NCI-H2196 (cell line): ENCODE results near the gene POLA2.
"Not testable (repeated sequence)": the region's sequence is repeated elsewhere in the genome, so short reads cannot be mapped to it uniquely, and the experiment has no call there.

Experiments
- DNase-seq: peaks from one replicate; lab custom pipeline; 2025; ENCODE audit not compliant: unreplicated experiment; lab: John Stamatoyannopoulos, UW

Gene POLA2

DNA sequence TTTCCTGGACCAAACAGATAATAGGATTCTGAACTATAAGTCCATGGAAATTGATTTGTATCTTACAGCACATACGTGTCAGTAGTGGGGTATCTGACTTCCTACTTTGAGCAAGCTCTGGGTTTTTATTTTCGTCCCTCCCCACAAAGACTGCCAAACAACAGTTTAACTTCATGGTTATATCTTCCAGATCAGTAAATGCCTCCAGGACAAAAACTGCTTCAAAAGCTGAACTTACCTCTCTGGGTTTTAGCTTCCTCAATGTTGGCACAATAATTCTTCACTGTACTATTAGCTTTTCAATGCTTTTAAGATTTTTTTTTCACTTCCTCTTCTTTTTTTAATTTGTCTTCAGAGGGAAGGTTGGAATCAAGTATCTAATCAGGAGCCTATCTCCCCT, 67.7 kb downstream of the POLA2 start:
- DNase-seq, result no peak

DNA sequence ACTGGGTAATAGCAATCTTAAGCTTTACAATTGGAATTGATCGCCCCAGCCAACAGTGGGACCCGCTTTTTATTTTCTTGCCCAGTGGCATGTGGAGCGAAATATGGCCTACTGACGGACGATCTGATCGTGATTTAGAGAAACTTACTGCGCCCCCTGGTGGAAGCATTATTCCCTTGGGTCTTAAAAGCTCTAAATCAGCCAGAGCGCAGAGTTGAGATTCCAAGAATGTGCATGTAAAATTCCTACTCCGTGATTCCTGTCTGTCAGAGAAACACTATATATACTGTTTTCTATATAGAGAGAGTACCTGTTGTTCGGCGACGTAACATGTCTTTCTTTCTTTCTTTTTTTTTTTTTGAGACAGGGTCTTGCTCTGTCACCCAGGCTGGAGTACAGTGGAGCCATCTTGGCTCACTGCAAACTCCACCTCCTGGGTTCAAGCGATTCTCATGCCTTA, 68.2 kb downstream of the POLA2 start:
- peak; percentile 93 for DNase-seq

GRCh38 chr11:65330544-65330943, 68.8 kb downstream of the POLA2 start:
- DNase-seq, result no peak

DNA sequence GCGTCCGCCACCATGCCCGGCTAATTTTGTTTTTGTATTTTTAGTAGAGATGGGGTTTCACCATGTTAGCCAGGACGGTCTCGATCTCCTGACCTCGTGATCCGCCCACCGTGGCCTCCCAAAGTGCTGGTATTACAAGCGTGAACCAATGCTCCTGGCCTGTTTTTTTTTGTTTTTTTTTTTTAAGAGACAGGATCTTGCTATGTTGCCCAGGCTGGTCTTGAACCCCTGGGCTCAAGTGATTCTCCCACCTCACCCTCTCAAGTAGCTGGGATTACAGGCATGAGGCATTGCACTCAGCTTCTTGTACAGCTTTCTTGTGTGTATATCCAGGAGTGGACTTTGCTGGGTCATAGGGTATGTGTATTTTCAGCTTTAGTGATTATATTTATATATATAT, 70.8 kb downstream of the POLA2 start:
- DNase-seq, result not testable (repeated sequence)

GRCh38 chr11:65334696-65335295, 73.0 kb downstream of the POLA2 start:
- no peak for DNase-seq

DNA sequence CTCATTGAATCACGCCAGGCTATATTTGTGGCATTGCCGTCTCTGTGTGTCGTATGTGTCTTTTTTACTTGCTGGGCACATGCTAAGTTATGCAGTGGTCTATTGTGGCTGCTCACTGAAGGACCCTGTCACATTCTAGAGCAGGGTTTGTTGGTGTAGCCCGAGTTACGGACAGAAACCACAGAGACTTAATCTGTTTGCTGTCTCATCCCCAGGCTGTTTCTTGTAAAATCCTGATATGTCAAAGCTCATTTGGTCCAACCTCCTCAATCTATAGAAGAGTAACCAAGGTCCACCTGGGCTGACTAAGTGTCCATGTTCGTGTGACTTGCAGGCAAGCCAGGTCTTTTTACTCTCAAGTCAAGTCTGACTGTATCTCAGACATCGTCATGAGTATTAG, 76.9 kb downstream of the POLA2 start:
- no peak for DNase-seq

DNA sequence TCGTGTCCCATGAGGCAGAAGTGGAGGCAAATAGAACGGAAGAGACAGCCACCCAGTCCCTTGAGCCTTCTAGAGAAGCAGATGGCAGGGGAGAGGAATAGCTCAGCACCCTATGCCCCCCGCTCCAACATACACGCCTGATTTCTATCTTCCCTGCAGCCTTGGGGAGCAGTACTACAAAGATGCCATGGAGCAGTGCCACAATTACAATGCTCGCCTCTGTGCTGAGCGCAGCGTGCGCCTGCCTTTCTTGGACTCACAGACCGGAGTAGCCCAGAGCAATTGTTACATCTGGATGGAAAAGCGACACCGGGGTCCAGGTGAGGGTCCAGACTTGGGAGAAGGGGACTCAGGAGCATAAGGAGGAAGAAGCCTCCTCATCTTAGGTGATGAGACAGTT, 78.5 kb downstream of the POLA2 start:
- no peak for DNase-seq

DNA sequence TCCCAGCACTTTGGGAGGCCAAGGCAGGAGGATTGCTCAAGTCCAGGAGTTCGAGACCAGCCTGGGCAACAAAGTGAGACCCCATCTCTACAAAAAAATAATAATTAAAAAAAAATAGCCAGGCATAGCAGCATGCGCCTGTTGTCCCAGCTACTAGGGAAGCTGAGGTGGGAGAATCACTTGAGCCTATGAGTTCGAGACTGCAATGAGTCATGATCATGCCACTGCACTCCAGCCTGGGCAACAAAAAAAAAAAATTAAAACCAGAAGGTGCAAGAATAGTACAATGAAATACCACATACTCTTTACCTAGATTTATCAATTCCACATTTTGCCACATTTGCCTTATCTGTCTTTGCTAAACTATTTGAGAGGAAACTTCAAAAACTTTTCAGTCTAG, 80.1 kb downstream of the POLA2 start:
- DNase-seq, result no peak
